Glutamatergic neuron (in vitro differentiated cells): ENCODE measurements around the gene YBX1. TPM values are rescaled to one million over a fixed set of nuclear protein-coding genes. Genes with fewer than 3 reads are reported as not detected.
A peak's percentile ranks its signal among the peaks of the same experiment; 100 is the strongest.

Experiments used
- DNase-seq: peaks from one replicate; pipeline ENCODE4 v3.0.0; 2022
- H3K27ac Mint-ChIP-seq: one replicate; pipeline ENCODE4 v1.8.0; 2020; ENCODE audit warnings: mild to moderate bottlenecking, mixed read lengths, inconsistent platforms; ENCODE audit not compliant: unreplicated experiment
- H3K27me3 Mint-ChIP-seq: one replicate; pipeline ENCODE4 v1.8.0; 2020; ENCODE audit warnings: mild to moderate bottlenecking, moderate library complexity, mixed read lengths, inconsistent platforms; ENCODE audit not compliant: unreplicated experiment
- H3K36me3 Mint-ChIP-seq: one replicate; pipeline ENCODE4 v1.8.0; 2020; ENCODE audit warnings: mild to moderate bottlenecking, mixed read lengths, inconsistent platforms; ENCODE audit not compliant: unreplicated experiment
- H3K4me1 Mint-ChIP-seq: one replicate; pipeline ENCODE4 v1.8.0; 2020; ENCODE audit warnings: mild to moderate bottlenecking, low read depth, mixed read lengths, inconsistent platforms; ENCODE audit not compliant: unreplicated experiment
- H3K4me3 Mint-ChIP-seq: one replicate; pipeline ENCODE4 v1.8.0; 2020; ENCODE audit warnings: mild to moderate bottlenecking, mixed read lengths, inconsistent platforms; ENCODE audit not compliant: unreplicated experiment
- H3K9me3 Mint-ChIP-seq: one replicate; pipeline ENCODE4 v1.8.0; 2020; ENCODE audit warnings: mild to moderate bottlenecking, moderate library complexity, mixed read lengths, inconsistent platforms; ENCODE audit not compliant: unreplicated experiment
- CTCF ChIP-seq: fragments of 200-600 bp; sonication (generic); IDR thresholded peaks from one replicate; pipeline ENCODE4 v1.5.0; 2021; ENCODE audit not compliant: partially characterized antibody, unreplicated experiment
- total RNA-seq: library from RNA; stranded (reverse); fragmentation: NEBNext Ultra II Directional; extraction: Animal tissue kit (Norgen Biotek cat#: 25700); gene quantifications from one replicate; pipeline ENCODE4 v1.2.1, GENCODE V29; 2021; ENCODE audit not compliant: unreplicated experiment

YBX1 gene
- total RNA-seq, 1 donor from 2014 or later, result 531 TPM

- TF ChIP-seq CTCF, result no peak
- Mint-ChIP-seq H3K27ac (no peak within 1 kb of the TSS), H3K9me3 (peaks cover 9% of the 10 kb centered on the region), H3K36me3 (no peaks in the 10 kb centered on the region), H3K4me1 (peaks cover 8% of the 10 kb centered on the region), H3K27me3 (peaks cover 12% of the 10 kb centered on the region), H3K4me3 (no peak within 1 kb of the TSS)
- DNase-seq, result peak; percentile 39
These were observed 57.8 kb downstream of the YBX1 start, which contains the start of gene CLDN19 for GRCh38 chr1:42739753-42740700. Gene CLDN19 (minus strand): TSS chr1:42740236. CDS start chr1:42740063, 173 bp downstream.

GRCh38 chr1:42740851-42741580 lies 58.8 kb downstream of the YBX1 start:
- Mint-ChIP-seq H3K4me1 (peaks cover 8% of the 10 kb centered on the region), H3K36me3 (peaks cover 7% of the 10 kb centered on the region), H3K27ac (no peak overlapping the region), H3K27me3 (peaks cover 17% of the 10 kb centered on the region), H3K4me3 (no peak overlapping the region), H3K9me3 (peaks cover 9% of the 10 kb centered on the region)
- no peak for TF ChIP-seq CTCF
- no peak for DNase-seq

- TF ChIP-seq CTCF, result no peak
- Mint-ChIP-seq H3K9me3 (peaks cover 7% of the 10 kb centered on the region), H3K4me3 (no peak overlapping the region), H3K4me1 (peaks cover 8% of the 10 kb centered on the region), H3K27ac (no peak overlapping the region), H3K36me3 (peaks cover 7% of the 10 kb centered on the region), H3K27me3 (peaks cover 16% of the 10 kb centered on the region)
- DNase-seq, result no peak
These were observed 59.5 kb downstream of the YBX1 start for GRCh38 chr1:42741706-42742105.

GRCh38 chr1:42742141-42742540 lies 59.9 kb downstream of the YBX1 start:
- Mint-ChIP-seq H3K27ac (no peak overlapping the region), H3K27me3 (peaks cover 14% of the 10 kb centered on the region), H3K4me1 (peaks cover 12% of the 10 kb centered on the region), H3K9me3 (peaks cover 7% of the 10 kb centered on the region), H3K36me3 (peaks cover 7% of the 10 kb centered on the region), H3K4me3 (no peak overlapping the region)
- TF ChIP-seq CTCF, result no peak
- no peak for DNase-seq
